ENCODE measurements around the gene LRBA. TPM values are rescaled to one million over a fixed set of nuclear protein-coding genes. Genes with fewer than 3 reads are reported as not detected.

Gene LRBA
- total and polyA plus RNA-seq, 2 of the 4 experiments (the other 2 are of a cell fraction): 10.2 to 51.6 TPM

DNA sequence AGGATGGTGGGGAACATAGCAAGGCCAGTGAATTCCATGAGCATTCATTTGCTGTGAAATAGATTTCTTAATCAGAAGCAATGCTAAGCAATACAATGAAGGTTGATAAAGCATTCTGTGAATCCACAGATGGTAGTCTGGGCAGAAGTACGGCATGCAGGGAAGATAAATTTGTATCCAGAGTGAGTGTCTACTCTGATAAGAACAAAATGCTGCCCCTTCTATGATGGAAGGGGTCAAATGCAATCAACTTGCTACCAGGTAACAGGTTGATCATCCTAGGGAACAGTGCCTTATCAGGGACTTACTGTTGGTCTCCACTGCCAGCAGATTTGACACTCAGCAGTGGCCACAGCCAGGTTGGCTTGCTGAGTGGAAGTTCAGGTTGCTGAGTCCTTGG, 243.7 kb downstream of the LRBA start:
- Histone ChIP-seq H3K9me1 (ENCODE audit: insufficient read depth, low read length) (no peaks in the 10 kb centered on the region), H3K56ac (ENCODE audit: extremely low read depth, insufficient read depth, low read length) (no peak overlapping the region), H3K4ac (ENCODE audit: low read depth, low read length) (no peak overlapping the region), H3K4me1 (ENCODE audit: control insufficient read depth, insufficient read depth, low read length) (0 out of 2 replicates have a peak, but pooled peaks cover 2% of the 10 kb centered on the region), H2BK15ac (ENCODE audit: low read depth, low read length) (no peak overlapping the region), H4K5ac (ENCODE audit: low read depth, low read length) (no peak overlapping the region), H3K9me3 (ENCODE audit: control insufficient read depth, insufficient read depth, low read length) (no peaks in the 10 kb centered on the region), H2BK120ac (ENCODE audit: low read depth, low read length) (no peak overlapping the region), H2AFZ (replicated peaks; ENCODE audit: low read length, poor library complexity) (no peak overlapping the region), H3K4me3 (ENCODE audit: insufficient read depth, low read depth, low read length) (no peak overlapping the region), H3K9ac (ENCODE audit: low read depth, low read length) (no peak overlapping the region), H3K23ac (ENCODE audit: low read depth, low read length) (no peak overlapping the region), H2AK5ac (ENCODE audit: low read depth, low read length) (no peak overlapping the region), H3K14ac (replicated peaks; ENCODE audit: low read depth, low read length) (no peak overlapping the region), H3K18ac (ENCODE audit: low read depth, low read length) (no peak overlapping the region), H3K4me2 (ENCODE audit: low read depth, low read length) (no peak overlapping the region), H4K91ac (ENCODE audit: insufficient read depth, low read depth, low read length) (no peak overlapping the region), H3K27ac (ENCODE audit: insufficient read depth, low read length) (no peak overlapping the region), H3K79me1 (ENCODE audit: low read depth in 1 of 2, low read length in 2 of 2) (no peaks in the 10 kb centered on the region), H3K36me3 (ENCODE audit: control insufficient read depth, insufficient read depth, low read length) (no peaks in the 10 kb centered on the region), H4K8ac (ENCODE audit: low read depth in 2 of 2, low read length in 2 of 2) (no peak overlapping the region), H2AK9ac (replicated peaks; ENCODE audit: low read depth, low read length, poor library complexity) (no peak overlapping the region), H2BK5ac (ENCODE audit: low read depth, low read length, poor library complexity, severe bottlenecking) (no peak overlapping the region), H3K27me3 (ENCODE audit: control insufficient read depth, insufficient read depth, low read length) (no peaks in the 10 kb centered on the region), H4K20me1 (ENCODE audit: insufficient read depth, low read length) (no peaks in the 10 kb centered on the region), H2BK20ac (ENCODE audit: low read depth, low read length) (no peak overlapping the region)
- DNase-seq (no peak), ATAC-seq (ENCODE audit: low read depth) (no peak)
- TF ChIP-seq NFE2L2 (IDR thresholded peaks at IDR 0.05; ENCODE audit: low read depth, low read length): no peak
- TF ChIP-seq SMC3 (IDR thresholded peaks at IDR 0.05; ENCODE audit: low read depth, low read length): no peak
- TF ChIP-seq, protein P1, sequence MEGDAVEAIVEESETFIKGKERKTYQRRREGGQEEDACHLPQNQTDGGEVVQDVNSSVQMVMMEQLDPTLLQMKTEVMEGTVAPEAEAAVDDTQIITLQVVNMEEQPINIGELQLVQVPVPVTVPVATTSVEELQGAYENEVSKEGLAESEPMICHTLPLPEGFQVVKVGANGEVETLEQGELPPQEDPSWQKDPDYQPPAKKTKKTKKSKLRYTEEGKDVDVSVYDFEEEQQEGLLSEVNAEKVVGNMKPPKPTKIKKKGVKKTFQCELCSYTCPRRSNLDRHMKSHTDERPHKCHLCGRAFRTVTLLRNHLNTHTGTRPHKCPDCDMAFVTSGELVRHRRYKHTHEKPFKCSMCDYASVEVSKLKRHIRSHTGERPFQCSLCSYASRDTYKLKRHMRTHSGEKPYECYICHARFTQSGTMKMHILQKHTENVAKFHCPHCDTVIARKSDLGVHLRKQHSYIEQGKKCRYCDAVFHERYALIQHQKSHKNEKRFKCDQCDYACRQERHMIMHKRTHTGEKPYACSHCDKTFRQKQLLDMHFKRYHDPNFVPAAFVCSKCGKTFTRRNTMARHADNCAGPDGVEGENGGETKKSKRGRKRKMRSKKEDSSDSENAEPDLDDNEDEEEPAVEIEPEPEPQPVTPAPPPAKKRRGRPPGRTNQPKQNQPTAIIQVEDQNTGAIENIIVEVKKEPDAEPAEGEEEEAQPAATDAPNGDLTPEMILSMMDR (conservative IDR thresholded peaks at IDR 0.05; ENCODE audit: low read depth, low read length): no peak
- TF ChIP-seq, protein P2, sequence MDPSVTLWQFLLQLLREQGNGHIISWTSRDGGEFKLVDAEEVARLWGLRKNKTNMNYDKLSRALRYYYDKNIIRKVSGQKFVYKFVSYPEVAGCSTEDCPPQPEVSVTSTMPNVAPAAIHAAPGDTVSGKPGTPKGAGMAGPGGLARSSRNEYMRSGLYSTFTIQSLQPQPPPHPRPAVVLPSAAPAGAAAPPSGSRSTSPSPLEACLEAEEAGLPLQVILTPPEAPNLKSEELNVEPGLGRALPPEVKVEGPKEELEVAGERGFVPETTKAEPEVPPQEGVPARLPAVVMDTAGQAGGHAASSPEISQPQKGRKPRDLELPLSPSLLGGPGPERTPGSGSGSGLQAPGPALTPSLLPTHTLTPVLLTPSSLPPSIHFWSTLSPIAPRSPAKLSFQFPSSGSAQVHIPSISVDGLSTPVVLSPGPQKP (IDR thresholded peaks at IDR 0.05; ENCODE audit: borderline replicate concordance, low read depth, low read length): no peak
- TF ChIP-seq CHD1 (IDR thresholded peaks at IDR 0.05; ENCODE audit: low read depth, low read length): no peak
- TF ChIP-seq RAD21 (IDR thresholded peaks at IDR 0.05; ENCODE audit: low read length): no peak
- TF ChIP-seq FOS (IDR thresholded peaks at IDR 0.05; ENCODE audit: low read depth, low read length): no peak
- no peak for TF ChIP-seq RCOR1 (IDR thresholded peaks at IDR 0.05; ENCODE audit: insufficient replicate concordance, low read length)
- TF ChIP-seq, protein P3, sequence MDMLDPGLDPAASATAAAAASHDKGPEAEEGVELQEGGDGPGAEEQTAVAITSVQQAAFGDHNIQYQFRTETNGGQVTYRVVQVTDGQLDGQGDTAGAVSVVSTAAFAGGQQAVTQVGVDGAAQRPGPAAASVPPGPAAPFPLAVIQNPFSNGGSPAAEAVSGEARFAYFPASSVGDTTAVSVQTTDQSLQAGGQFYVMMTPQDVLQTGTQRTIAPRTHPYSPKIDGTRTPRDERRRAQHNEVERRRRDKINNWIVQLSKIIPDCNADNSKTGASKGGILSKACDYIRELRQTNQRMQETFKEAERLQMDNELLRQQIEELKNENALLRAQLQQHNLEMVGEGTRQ (IDR thresholded peaks at IDR 0.05; ENCODE audit: low read depth, low read length): no peak
- no peak for TF ChIP-seq RFX5 (IDR thresholded peaks at IDR 0.05; ENCODE audit: low read depth, low read length)
- no peak for TF ChIP-seq CEBPB (IDR thresholded peaks at IDR 0.05; ENCODE audit: low read depth, low read length)
- TF ChIP-seq MXI1 (IDR thresholded peaks at IDR 0.05; ENCODE audit: borderline replicate concordance, low read depth, low read length): no peak
- 100% methylated on average over 1 of the region's 1 CpG; no CpG with 5 or more reads in 1 of the 2 experiments for WGBS, 2 experiments (ENCODE audit: extremely low coverage in 2 of 2, insufficient read length in 1 of 2)
- CTCF ChIA-PET: no interaction called here
- in situ Hi-C loops (cut with MboI; ENCODE audit: low sequenced_read_pairs): no loop called here
- POLR2A ChIA-PET (ENCODE audit: unreplicated experiment): no interaction called here
- no TSS peak for BruUV-seq (replicated peaks)
- dilution Hi-C loops (cut with HindIII; ENCODE audit: low sequenced_read_pairs, unreplicated experiment): no loop called here
- intact Hi-C loops (cut with micrococcal nuclease): no loop called here
